GM12892 (cell line): ENCODE data around the gene CYP2A6.

Source experiments
- DNase-seq: peaks from one replicate; pipeline ENCODE4 v3.0.0; 2011; ENCODE audit not compliant: insufficient read length
- FAIRE-seq: peaks from 2 replicates; lab custom pipeline; 2011; peaks lifted over from hg19 to GRCh38; lab: Jason Lieb, UNC
- POLR2A ChIP-seq: IDR thresholded peaks from 2 replicates; pipeline ENCODE4 v1.6.1; 2011; ENCODE audit warnings: low read depth, low read length, control low read depth
- POLR2AphosphoS5 ChIP-seq: IDR thresholded peaks from 2 replicates; pipeline ENCODE4 v1.6.1; 2011; ENCODE audit warnings: low read depth, low read length, control low read depth
- TAF1 ChIP-seq: IDR thresholded peaks from 2 replicates; pipeline ENCODE4 v1.6.1; 2011; ENCODE audit warnings: low read depth, mild to moderate bottlenecking, control low read depth, low read length, borderline replicate concordance

CYP2A6 gene

DNA sequence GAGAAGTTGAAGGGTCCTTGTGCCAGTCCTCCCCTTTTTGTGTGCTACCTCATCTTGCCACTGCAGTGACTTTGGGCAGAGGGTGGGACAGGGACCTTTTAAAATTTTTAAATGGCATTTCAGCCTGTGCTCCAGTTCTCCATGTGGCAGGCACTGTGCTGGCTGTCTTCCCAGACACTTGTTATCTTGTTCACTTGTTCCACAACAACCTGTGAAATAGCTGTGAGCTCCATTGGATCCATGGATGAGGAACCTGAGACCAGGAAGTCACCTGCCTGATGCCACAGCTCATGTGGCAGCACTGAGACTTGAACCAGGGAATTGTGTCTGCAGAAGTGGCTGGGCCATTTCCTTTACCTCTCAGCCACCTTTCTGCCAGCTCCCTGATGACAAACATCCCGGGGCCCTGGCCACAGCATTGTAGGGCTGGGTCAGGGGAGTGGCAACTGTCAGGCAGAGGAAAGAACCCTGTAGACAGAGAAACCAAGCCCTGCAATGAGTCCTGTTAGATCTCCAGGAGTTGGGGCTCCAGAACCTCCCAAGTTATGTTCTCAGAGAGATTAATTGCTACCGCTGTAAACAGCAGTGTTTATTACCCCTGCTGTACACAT lies 44.9 kb downstream of the CYP2A6 start:
- DNase-seq (no peak), FAIRE-seq (no peak)
- TF ChIP-seq TAF1 (no peak), POLR2AphosphoS5 (no peak), POLR2A (no peak)

DNA sequence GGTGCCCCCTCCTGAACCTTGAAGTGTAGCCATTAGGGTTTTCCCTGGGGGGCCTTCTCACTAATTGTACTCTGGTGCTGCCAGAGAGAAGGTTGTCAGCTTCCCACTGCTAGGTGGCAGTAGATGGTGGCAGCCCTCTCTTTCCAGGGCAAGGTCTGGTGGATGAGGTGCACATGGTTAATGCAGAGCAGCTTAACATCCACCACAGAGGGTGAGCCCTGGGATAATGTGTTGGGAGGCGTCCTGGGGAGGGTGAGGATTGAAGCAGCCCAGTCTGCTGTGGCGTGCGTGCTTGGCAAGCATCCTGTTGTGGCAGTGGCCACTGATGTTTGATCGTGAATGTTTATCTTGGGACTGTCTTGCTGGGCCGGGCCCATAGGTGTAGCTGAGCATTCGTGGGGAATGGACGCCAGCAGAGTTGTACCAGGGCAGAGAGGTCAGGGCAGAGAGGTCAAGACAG lies 45.4 kb downstream of the CYP2A6 start:
- no peak for FAIRE-seq
- no peak for DNase-seq
- TF ChIP-seq POLR2AphosphoS5 = no peak
- TF ChIP-seq POLR2A = no peak
- TF ChIP-seq TAF1 = no peak

DNA sequence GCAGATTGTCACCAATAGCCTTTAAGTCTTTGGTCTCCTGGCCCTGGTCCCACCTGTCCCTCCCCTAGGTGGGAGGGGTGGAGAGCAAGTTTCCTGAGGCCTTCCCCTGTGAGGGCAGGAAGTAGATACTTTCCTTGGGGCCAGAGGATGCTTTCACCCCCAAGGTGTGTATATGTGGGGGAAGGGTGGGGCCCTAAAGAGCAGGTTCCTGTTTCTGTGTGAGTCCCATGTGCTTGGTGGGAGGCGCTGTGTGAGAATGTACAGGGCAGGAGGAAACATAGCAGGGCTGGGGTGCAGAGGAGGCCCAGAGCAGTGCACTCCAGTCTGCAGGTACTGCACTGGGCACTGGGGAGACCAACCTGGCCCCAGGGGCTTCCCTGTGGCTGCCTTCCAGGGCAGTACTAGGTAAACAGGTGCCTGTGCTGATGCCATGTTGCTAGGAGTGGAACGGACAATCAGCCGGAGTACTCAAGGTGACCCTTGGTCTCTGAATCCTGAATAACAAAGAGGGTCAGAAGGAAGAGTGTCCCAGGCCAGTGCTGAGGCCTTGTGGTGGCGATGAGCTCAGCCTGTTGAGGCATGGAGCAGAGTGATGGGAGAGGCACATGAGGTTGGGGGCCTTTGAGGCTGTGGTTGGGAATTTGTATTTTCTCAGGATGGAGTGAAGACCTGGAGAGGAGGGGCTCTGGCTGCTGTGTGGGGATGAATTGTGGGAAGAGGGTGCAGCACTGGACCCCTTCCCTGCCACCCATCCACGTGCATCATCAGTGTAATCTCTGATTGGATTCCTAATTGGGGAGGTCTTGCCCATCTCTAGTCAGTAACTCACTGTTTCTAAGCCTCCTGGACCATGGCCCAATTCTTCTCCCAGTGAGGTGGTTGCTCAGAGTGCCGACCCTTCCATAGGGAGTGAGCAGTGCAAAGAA lies 46.1 kb downstream of the CYP2A6 start:
- FAIRE-seq (peak; percentile 90), DNase-seq (no peak)
- TF ChIP-seq POLR2AphosphoS5 (no peak; the same call in 1 of the 2 replicates), POLR2A (no peak), TAF1 (no peak)

DNA sequence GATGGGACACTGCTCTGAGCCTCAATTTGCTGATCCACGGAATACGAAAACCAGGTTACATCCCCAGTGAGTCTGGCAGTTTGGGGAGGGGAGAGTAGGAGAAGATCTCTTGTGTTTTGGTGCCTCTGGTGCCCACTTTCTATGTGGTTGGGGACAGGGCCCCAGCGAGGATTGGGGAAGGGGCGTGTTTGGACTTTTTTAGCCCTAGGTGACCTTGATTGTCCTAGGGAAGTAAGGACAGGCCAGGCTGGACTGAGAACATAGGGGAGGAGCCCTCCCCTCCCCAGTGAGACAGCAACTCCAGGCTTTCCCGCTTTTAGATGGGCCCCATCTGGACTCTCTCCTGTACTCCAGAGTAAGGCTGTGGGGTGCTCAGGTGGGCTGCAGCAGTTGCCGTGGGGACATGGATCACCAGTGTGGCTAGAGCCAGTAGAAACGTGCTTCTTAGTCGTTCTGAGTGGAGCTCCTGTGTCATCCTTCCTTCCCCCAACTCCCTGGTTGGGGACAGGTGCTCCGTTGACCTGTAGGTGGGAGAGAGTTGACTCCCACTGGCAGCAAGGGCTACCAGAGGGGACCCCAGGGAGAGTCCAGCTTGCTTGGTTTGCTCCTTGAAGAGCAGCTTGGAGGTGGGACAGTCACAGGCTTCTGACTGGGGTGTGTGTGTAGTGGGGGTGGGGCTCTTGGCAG lies 46.9 kb downstream of the CYP2A6 start:
- peak; percentile 9 for FAIRE-seq
- DNase-seq = no peak
- TF ChIP-seq TAF1 = no peak
- no peak; the same call in 1 of the 2 replicates for TF ChIP-seq POLR2A
- TF ChIP-seq POLR2AphosphoS5 = no peak

DNA sequence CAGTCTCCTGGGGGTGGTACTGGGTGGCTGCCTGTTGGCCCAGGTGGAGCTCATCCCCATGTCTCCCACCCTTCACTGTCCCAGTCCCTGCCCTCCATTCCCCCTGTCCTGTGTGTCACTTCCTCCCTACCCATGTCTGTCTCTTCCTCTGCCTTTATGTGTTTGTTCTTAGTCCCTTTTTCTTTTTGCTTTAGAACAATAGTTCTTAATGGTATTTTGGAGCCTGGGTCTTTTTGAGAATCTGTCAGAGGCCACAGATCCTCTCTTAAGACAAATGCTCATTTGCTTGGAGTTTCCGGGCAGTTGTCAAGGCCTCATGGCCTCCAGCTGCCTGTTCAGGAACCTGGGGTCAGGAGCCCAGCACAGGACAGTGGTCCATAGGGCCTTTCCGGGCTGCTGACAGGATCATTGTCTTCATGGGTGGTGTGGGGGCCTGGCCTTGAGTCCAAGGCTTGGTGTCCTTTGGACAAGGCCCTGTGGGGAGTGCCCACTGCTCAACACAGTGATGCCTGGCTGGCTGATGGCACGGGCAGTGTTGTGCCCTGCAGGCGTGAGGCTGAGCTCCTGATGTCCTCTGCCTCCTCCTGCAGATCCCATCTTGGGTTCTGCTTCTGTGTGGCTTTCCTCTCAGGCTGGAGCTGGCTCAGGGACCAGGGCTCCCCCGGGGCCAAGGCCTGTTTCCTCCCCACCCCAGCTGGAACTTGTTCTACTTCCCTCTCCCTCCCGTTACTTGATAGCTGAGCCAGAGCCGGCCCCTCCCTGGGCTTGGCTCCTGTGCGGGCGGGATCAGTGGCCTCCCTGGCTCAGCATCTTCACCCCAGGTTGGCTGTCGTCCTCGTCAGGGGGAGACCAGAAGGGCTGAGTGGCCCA lies 47.7 kb downstream of the CYP2A6 start:
- no peak for TF ChIP-seq POLR2A
- TF ChIP-seq TAF1 = no peak
- no peak for TF ChIP-seq POLR2AphosphoS5
- FAIRE-seq = no peak
- DNase-seq = no peak

DNA sequence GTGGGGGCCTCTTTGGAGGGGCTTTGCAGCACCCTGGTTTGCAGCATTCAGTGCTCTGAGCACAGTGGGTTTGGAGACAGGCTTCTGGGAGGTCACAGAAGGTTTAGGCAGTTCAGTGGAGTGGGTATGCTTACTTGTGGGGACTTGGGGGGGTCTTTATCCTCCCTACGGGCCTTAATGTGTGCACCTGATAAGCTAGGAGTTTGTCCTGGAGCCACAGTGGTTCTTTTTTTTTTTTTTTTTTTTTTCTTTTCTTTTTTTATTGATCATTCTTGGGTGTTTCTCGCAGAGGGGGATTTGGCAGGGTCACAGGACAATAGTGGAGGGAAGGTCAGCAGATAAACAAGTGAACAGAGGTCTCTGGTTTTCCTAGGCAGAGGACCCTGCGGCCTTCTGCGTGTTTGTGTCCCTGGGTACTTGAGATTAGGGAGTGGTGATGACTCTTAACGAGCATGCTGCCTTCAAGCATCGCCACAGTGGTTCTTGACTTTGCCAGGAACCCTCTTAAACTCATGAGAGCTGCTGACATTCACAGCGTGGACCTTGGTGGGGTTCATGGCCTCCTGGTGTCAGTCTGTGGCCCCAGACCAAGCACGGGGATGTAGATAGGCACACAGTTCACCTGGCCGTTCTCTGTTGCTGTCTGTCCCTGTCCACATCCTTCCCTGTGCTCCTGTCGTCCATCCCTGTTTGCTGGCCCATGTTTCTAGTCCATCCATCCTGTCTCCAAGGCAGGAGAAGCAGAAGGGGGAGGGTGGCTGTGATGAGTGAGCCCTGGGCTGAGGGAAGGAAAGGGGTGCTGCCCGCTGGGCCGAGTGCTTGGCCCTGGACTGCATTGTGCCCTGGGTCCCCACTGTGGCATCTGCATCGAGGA lies 48.6 kb downstream of the CYP2A6 start:
- TF ChIP-seq POLR2AphosphoS5 (no peak), TAF1 (no peak)
- DNase-seq (no peak), FAIRE-seq (no peak)

DNA sequence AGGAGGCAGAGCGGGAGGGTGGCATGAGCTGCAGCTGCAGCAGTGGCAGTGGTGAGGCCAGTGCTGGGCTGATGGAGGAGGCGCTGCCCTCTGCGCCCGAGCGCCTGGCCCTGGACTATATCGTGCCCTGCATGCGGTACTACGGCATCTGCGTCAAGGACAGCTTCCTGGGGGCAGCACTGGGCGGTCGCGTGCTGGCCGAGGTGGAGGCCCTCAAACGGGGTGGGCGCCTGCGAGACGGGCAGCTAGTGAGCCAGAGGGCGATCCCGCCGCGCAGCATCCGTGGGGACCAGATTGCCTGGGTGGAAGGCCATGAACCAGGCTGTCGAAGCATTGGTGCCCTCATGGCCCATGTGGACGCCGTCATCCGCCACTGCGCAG lies 49.3 kb downstream of the CYP2A6 start:
- FAIRE-seq (no peak), DNase-seq (no peak)

DNA sequence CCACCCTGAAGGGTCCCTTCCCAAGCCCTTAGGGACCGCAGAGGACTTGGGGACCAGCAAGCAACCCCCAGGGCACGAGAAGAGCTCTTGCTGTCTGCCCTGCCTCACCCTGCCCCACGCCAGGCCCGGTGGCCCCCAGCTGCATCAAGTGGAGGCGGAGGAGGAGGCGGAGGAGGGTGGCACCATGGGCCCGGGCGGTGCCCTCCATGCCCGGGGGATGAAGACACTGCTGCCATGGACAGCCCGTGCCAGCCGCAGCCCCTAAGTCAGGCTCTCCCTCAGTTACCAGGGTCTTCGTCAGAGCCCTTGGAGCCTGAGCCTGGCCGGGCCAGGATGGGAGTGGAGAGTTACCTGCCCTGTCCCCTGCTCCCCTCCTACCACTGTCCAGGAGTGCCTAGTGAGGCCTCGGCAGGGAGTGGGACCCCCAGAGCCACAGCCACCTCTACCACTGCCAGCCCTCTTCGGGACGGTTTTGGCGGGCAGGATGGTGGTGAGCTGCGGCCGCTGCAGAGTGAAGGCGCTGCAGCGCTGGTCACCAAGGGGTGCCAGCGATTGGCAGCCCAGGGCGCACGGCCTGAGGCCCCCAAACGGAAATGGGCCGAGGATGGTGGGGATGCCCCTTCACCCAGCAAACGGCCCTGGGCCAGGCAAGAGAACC lies 49.8 kb downstream of the CYP2A6 start:
- DNase-seq (no peak), FAIRE-seq (no peak)
- no peak for TF ChIP-seq POLR2A
- no peak for TF ChIP-seq POLR2AphosphoS5
- no peak for TF ChIP-seq TAF1

More for the DNA sequence above, 49.3 kb downstream of the CYP2A6 start:
- no peak for TF ChIP-seq POLR2A
- TF ChIP-seq TAF1 = no peak
- TF ChIP-seq POLR2AphosphoS5 = no peak

DNA sequence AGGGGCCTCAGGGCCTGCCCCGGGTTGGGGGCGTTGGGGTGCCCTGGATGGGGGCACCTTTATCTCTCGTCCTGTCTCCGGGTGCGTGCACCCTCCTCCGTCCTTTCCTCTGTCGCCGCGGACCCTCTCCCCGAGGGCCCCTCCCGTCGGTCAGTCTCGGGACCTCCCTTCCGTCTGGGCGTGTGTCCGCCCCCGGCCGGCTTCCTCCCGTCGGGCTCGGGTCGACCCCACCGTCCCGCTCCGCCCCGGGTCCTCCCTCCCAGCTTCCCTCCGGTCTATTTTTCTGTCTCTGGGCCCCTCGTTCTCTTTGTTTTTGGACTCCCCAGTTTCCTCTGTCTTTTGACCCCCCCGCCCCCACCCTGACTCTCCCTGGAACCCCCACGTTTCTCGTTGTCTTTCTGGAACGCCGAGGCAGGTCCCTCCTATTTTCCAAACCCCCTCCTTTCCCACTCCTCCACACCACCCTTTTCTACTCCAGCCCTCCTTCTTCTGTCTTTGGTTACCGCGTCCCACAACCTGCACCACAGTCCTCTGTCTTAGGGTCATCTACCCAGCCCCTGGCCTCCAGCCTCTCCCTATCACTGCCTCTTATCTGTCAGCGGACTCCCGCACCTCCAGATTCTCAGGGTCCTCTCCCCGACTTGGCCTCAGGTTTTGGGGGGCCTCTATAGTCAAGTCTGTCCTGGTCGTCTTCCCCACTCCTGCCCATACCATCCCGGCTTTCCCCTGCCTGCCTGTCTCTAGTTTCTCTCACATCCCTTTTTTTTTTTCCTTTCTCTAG lies 50.5 kb downstream of the CYP2A6 start:
- no peak for FAIRE-seq

More for the DNA sequence above, 50.5 kb downstream of the CYP2A6 start:
- no peak for DNase-seq
- peak; percentile 17; the same call in 1 of the 2 replicates for TF ChIP-seq POLR2A
- TF ChIP-seq TAF1 = no peak
- TF ChIP-seq POLR2AphosphoS5 = no peak
